ENCODE data around the gene VAMP4.

VAMP4 gene

DNA sequence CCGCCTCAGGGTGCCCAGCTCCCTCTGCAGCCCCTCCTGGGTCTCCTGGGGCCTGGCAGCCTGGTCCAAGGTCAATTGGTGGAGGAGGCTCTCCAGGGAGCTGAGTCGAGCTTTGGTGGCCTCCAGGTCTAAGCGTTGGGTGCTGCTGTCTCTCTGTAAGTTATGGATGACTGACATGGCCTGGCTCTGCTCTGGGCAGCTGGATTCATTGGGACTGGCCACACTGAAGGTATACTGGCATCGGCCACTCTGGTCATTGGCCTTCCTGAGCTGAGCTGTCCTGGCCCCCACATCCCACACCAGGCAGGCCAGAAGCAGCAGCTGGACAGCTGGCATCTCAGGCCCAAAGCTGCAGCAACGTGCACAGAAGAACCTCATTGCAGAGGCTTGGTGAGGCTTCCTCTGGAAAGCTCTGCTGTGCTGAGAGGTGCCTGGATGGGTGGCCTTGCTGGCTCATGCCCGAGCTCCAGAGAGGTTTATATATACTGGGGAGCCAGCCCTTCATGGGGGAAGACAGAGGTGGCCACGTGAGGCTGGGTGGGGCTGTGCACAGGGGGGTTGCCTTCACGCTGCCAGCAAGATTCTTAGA, 89.5 kb downstream of the VAMP4 start, which contains the start of gene MYOC:
Gene MYOC (minus strand): TSS at position 455 of the 589 bp plus-strand sequence. CDS start 77 bp downstream, at position 378.
- Histone ChIP-seq H3K4me1 (peaks cover 0 to 57% (median 38%) of the 10 kb centered on the region in 4 donors), H3K27me3 (no peaks in the 10 kb centered on the region), H3K4me3 (peak within 1 kb of the TSS in 1 of 2 donors; percentile 11), H3K27ac (peak within 1 kb of the TSS; percentile 75 to 89), H3K9me3 (no peaks in the 10 kb centered on the region), H3K36me3 (no peaks in the 10 kb centered on the region)
- intact Hi-C loops (cut with DNase I; ENCODE audit: low total_unique reads), result no loop called here
- no peak for DNase-seq
- TF ChIP-seq, protein P1, sequence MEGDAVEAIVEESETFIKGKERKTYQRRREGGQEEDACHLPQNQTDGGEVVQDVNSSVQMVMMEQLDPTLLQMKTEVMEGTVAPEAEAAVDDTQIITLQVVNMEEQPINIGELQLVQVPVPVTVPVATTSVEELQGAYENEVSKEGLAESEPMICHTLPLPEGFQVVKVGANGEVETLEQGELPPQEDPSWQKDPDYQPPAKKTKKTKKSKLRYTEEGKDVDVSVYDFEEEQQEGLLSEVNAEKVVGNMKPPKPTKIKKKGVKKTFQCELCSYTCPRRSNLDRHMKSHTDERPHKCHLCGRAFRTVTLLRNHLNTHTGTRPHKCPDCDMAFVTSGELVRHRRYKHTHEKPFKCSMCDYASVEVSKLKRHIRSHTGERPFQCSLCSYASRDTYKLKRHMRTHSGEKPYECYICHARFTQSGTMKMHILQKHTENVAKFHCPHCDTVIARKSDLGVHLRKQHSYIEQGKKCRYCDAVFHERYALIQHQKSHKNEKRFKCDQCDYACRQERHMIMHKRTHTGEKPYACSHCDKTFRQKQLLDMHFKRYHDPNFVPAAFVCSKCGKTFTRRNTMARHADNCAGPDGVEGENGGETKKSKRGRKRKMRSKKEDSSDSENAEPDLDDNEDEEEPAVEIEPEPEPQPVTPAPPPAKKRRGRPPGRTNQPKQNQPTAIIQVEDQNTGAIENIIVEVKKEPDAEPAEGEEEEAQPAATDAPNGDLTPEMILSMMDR (IDR thresholded peaks at IDR 0.05), result no peak

All from tibial artery (tissue), 4 donors.